SU-DHL-6 (cell line): ENCODE results near the gene CLTA.
"Not testable (repeated sequence)": the region's sequence is repeated elsewhere in the genome, so short reads cannot be mapped to it uniquely, and the experiment has no call there.

Experiments used
- H2AFZ ChIP-seq: fragments of 200-600 bp; sonication (generic); 2 replicates; pipeline ENCODE4 v1.6.1; 2014; ENCODE audit warnings: low read depth, mild to moderate bottlenecking, moderate library complexity, mixed read lengths, antibody characterized with exemption, low read length; ENCODE audit not compliant: severe bottlenecking
- H3F3A ChIP-seq: fragments of 200-600 bp; shearing (Covaris generic); 2 replicates; pipeline ENCODE4 v1.6.0; 2016; ENCODE audit warnings: antibody characterized with exemption, mild to moderate bottlenecking; ENCODE audit not compliant: insufficient read depth
- H3K27ac ChIP-seq: fragments of 200-600 bp; sonication (generic); 2 replicates; pipeline ENCODE4 v1.5.1; 2016; ENCODE audit warnings: low read depth, mild to moderate bottlenecking, low read length, moderate library complexity, mixed read lengths
- H3K27me3 ChIP-seq: fragments of 200-600 bp; sonication (generic), shearing (Covaris generic); 2 replicates; pipeline ENCODE4 v1.6.0; 2014; ENCODE audit warnings: mild to moderate bottlenecking, low read length
- H3K36me3 ChIP-seq: fragments of 200-600 bp; sonication (generic); 2 replicates; pipeline ENCODE4 v1.6.1; 2014; ENCODE audit warnings: mild to moderate bottlenecking, low read length, mixed read lengths
- H3K4me2 ChIP-seq: fragments of 300-600, 200-600 bp; shearing (Covaris generic), sonication (generic); 2 replicates; pipeline ENCODE4 v1.6.0; 2014; ENCODE audit warnings: low read length, low read depth, mild to moderate bottlenecking; ENCODE audit not compliant: poor library complexity, severe bottlenecking
- H3K4me3 ChIP-seq: fragments of 200-600 bp; sonication (generic); 2 replicates; pipeline ENCODE4 v1.5.1; 2014; ENCODE audit warnings: antibody characterized with exemption, low read length, mild to moderate bottlenecking, mixed read lengths; ENCODE audit not compliant: insufficient read depth, poor library complexity, severe bottlenecking
- H3K79me2 ChIP-seq: fragments of 200-600 bp; sonication (generic); 2 replicates; pipeline ENCODE4 v1.6.1; 2014; ENCODE audit warnings: mild to moderate bottlenecking, low read length, moderate library complexity; ENCODE audit not compliant: insufficient read depth
- H3K9ac ChIP-seq: fragments of 200-600 bp; sonication (generic); 2 replicates; pipeline ENCODE4 v1.7.0; 2014; ENCODE audit warnings: mild to moderate bottlenecking, low read length
- H3K9me2 ChIP-seq: fragments of 200-600 bp; sonication (generic); replicated peaks from 2 replicates; pipeline ENCODE4 v1.6.1; 2014; ENCODE audit warnings: low read length; ENCODE audit not compliant: insufficient read depth
- H3K9me3 ChIP-seq: fragments of 200-600 bp; sonication (generic); 2 replicates; pipeline ENCODE4 v1.6.1; 2014; ENCODE audit warnings: low read length, mixed read lengths; ENCODE audit not compliant: insufficient read depth
- H4K20me1 ChIP-seq: fragments of 200-600 bp; sonication (generic); 2 replicates; pipeline ENCODE4 v1.6.1; 2014; ENCODE audit warnings: low read depth, mild to moderate bottlenecking, antibody characterized with exemption, low read length, moderate library complexity, mixed read lengths
- CTCF ChIP-seq: fragments of 200-600 bp; sonication (generic); IDR thresholded peaks from one replicate; pipeline ENCODE4 v1.5.1; 2017; ENCODE audit warnings: antibody characterized with exemption, mild to moderate bottlenecking, low read length, moderate library complexity; ENCODE audit not compliant: insufficient read depth, poor library complexity, severe bottlenecking
- EZH2phosphoT487 ChIP-seq: fragments of 200-600 bp; sonication (generic), shearing (Covaris generic); conservative IDR thresholded peaks from 2 replicates; pipeline ENCODE4 v1.6.1; 2018; ENCODE audit warnings: mild to moderate bottlenecking, antibody characterized with exemption, low read length, moderate library complexity, mixed read lengths

The CLTA gene

GRCh38 chr9:36237230-36237629 is 46.5 kb downstream of the CLTA start:
- Histone ChIP-seq H3K9ac (no peak overlapping the region), H3K79me2 (peaks cover 6% of the 10 kb centered on the region), H3K9me2 (no peaks in the 10 kb centered on the region), H3K4me2 (no peak overlapping the region), H3K27me3 (no peaks in the 10 kb centered on the region), H3F3A (peaks cover 6% of the 10 kb centered on the region; the same call in 1 of the 2 replicates), H4K20me1 (no peaks in the 10 kb centered on the region), H3K36me3 (peaks cover 12% of the 10 kb centered on the region; the same call in 1 of the 2 replicates), H3K27ac (no peak overlapping the region), H2AFZ (no peak overlapping the region), H3K9me3 (no peaks in the 10 kb centered on the region), H3K4me3 (no peak overlapping the region)
- TF ChIP-seq CTCF = no peak
- TF ChIP-seq EZH2phosphoT487 = no peak

DNA sequence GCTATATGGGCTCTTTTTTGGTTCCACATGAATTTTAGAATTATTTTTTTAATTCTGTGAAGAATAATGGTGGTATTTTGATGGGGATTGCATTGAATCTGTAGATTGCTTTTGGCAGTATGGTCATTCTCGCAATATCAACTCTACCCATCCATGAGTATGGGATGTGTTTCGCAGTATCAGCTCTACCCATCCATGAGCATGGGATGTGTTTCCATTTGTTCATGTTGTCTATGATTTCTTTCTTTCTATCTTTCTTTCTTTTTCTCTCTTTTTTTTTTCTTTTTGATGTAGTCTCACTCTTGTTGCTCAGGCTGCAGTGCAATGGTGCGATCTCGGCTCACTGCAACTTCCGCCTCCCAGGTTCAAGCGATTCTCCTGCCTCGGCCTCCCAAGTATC is 48.5 kb downstream of the CLTA start:
- not testable (repeated sequence) for H3K9ac ChIP-seq, H2AFZ ChIP-seq, H3K4me3 ChIP-seq, H3K79me2 ChIP-seq, H3K9me2 ChIP-seq, H4K20me1 ChIP-seq, H3K9me3 ChIP-seq, H3F3A ChIP-seq, H3K27ac ChIP-seq, H3K36me3 ChIP-seq, H3K4me2 ChIP-seq, H3K27me3 ChIP-seq

GRCh38 chr9:36239675-36240074 is 49.0 kb downstream of the CLTA start:
- not testable (repeated sequence) for H3K27me3 ChIP-seq, H3K9ac ChIP-seq, H3K9me3 ChIP-seq, H3K9me2 ChIP-seq, H3K4me3 ChIP-seq, H3K79me2 ChIP-seq, H4K20me1 ChIP-seq, H3F3A ChIP-seq, H3K4me2 ChIP-seq, H2AFZ ChIP-seq, H3K27ac ChIP-seq
- peaks cover 11% of the 10 kb centered on the region; the same call in 1 of the 2 replicates for H3K36me3 ChIP-seq

GRCh38 chr9:36245906-36246305 is 55.2 kb downstream of the CLTA start:
- Histone ChIP-seq H3K27ac (no peak overlapping the region), H3K9me2 (no peaks in the 10 kb centered on the region), H3K4me2 (no peak overlapping the region), H3K27me3 (no peaks in the 10 kb centered on the region), H3K79me2 (peaks cover 16% of the 10 kb centered on the region), H2AFZ (no peak overlapping the region), H3K4me3 (no peak overlapping the region), H4K20me1 (no peaks in the 10 kb centered on the region; the same call in 1 of the 2 replicates), H3K36me3 (peaks cover 19% of the 10 kb centered on the region), H3K9me3 (no peaks in the 10 kb centered on the region), H3F3A (0 out of 2 replicates have a peak, but pooled peaks cover 3% of the 10 kb centered on the region), H3K9ac (no peak overlapping the region)
- no peak for TF ChIP-seq CTCF
- no peak for TF ChIP-seq EZH2phosphoT487
